ENCODE data around the gene TMCC1.
A peak's percentile ranks its signal among the peaks of the same experiment; 100 is the strongest.
"Not testable (repeated sequence)": the region's sequence is repeated elsewhere in the genome, so short reads cannot be mapped to it uniquely, and the experiment has no call there.

TMCC1 gene

GRCh38 chr3:129836381-129837064, 57.0 kb downstream of the TMCC1 start:
- DNase-seq (ENCODE audit: low read depth in 2 of 2), result no peak

GRCh38 chr3:129835198-129835597, 58.3 kb downstream of the TMCC1 start:
- no peak for DNase-seq (ENCODE audit: low read depth in 2 of 2)

- no peak for DNase-seq (ENCODE audit: low read depth in 2 of 2)
Measured at GRCh38 chr3:129834580-129834979, 58.9 kb downstream of the TMCC1 start.

- not testable (repeated sequence) for DNase-seq (ENCODE audit: low read depth in 2 of 2)
Measured at GRCh38 chr3:129831942-129832341, 61.6 kb downstream of the TMCC1 start.

- no peak for DNase-seq (ENCODE audit: low read depth in 2 of 2)
Measured at GRCh38 chr3:129831503-129831902, 62.0 kb downstream of the TMCC1 start.

GRCh38 chr3:129829640-129830039, 63.9 kb downstream of the TMCC1 start:
- no peak for DNase-seq (ENCODE audit: low read depth in 2 of 2)

GRCh38 chr3:129827765-129828164, 65.7 kb downstream of the TMCC1 start:
- DNase-seq (ENCODE audit: low read depth in 2 of 2), result peak; percentile 1 to 2

- peak in 1 of 2 donors; percentile 40 for DNase-seq (ENCODE audit: low read depth in 2 of 2)
Measured at GRCh38 chr3:129824926-129825541, 68.5 kb downstream of the TMCC1 start.

GRCh38 chr3:129822679-129823078, 70.8 kb downstream of the TMCC1 start:
- no peak for DNase-seq (ENCODE audit: low read depth in 2 of 2)

GRCh38 chr3:129822241-129822640, 71.3 kb downstream of the TMCC1 start:
- no peak for DNase-seq (ENCODE audit: low read depth in 2 of 2)

GRCh38 chr3:129820587-129820986, 72.9 kb downstream of the TMCC1 start:
- DNase-seq (ENCODE audit: low read depth in 2 of 2), result no peak

GRCh38 chr3:129812589-129812988, 80.9 kb downstream of the TMCC1 start:
- no peak for DNase-seq (ENCODE audit: low read depth in 2 of 2)

GRCh38 chr3:129809297-129809696, 84.2 kb downstream of the TMCC1 start:
- DNase-seq (ENCODE audit: low read depth in 2 of 2), result no peak

GRCh38 chr3:129796146-129796545, 97.4 kb downstream of the TMCC1 start:
- DNase-seq (ENCODE audit: low read depth in 2 of 2), result no peak

- DNase-seq (ENCODE audit: low read depth in 2 of 2), result no peak
Measured at GRCh38 chr3:129795186-129796010, 98.1 kb downstream of the TMCC1 start.

- no peak for DNase-seq (ENCODE audit: low read depth in 2 of 2)
Measured at GRCh38 chr3:129794311-129795185, 99.0 kb downstream of the TMCC1 start.

GRCh38 chr3:129793942-129794310, 99.6 kb downstream of the TMCC1 start:
- DNase-seq (ENCODE audit: low read depth in 2 of 2), result no peak

GRCh38 chr3:129793319-129793718, 100.2 kb downstream of the TMCC1 start:
- no peak for DNase-seq (ENCODE audit: low read depth in 2 of 2)

GRCh38 chr3:129783470-129783869, 110.0 kb downstream of the TMCC1 start:
- no peak for DNase-seq (ENCODE audit: low read depth in 2 of 2)

- no peak for DNase-seq (ENCODE audit: low read depth in 2 of 2)
Measured at GRCh38 chr3:129778871-129779270, 114.6 kb downstream of the TMCC1 start.

- DNase-seq (ENCODE audit: low read depth in 2 of 2), result no peak
Measured at GRCh38 chr3:129777806-129778205, 115.7 kb downstream of the TMCC1 start.

GRCh38 chr3:129775870-129776269, 117.6 kb downstream of the TMCC1 start:
- DNase-seq (ENCODE audit: low read depth in 2 of 2), result no peak

Measured in stimulated activated CD4-positive, alpha-beta T cell treated with anti-CD3 and anti-CD28 coated beads, Interleukin-15, amount 100 ng/mL, for 48 hours (primary cell).